K562 (cell line): ENCODE results near the gene NDUFS3. TPM values are rescaled to one million over a fixed set of nuclear protein-coding genes. Genes with fewer than 3 reads are reported as not detected.

Experiments
- CBFA2T3 ChIP-seq: fragments of 450-650 bp; IDR thresholded peaks from 2 replicates; pipeline ENCODE4 v1.6.1; 2017
- HDAC2 ChIP-seq: fragments of 450-650 bp; IDR thresholded peaks from 2 replicates; pipeline ENCODE4 v1.6.1; 2016; ENCODE audit warnings: mild to moderate bottlenecking
- MAZ ChIP-seq, 2 experiments: fragments of 450-650 bp in 1 of 2; sonication (generic) in 1 of 2; formaldehyde crosslinking; IDR thresholded peaks in 1 of 2; conservative IDR thresholded peaks in 1 of 2; 2 replicates each; pipeline versions ENCODE4 v1.4.0 to v1.5.0; 2020; ENCODE audit warnings: mild to moderate bottlenecking in 1 of 2, missing genetic modification reagents in 1 of 2
- MTF1 ChIP-seq: fragments of 250-450 bp; sonication (Bioruptor Pico); IDR thresholded peaks from 2 replicates; pipeline ENCODE4 v1.9.0; 2021; ENCODE audit warnings: moderate library complexity, mild to moderate bottlenecking, inconsistent platforms, borderline replicate concordance
- NCOR1 ChIP-seq: fragments of 450-650 bp; IDR thresholded peaks from 2 replicates; pipeline ENCODE4 v1.6.1; 2016; ENCODE audit warnings: mild to moderate bottlenecking, moderate library complexity
- NR2F6 ChIP-seq: fragments of 450-650 bp; formaldehyde crosslinking; IDR thresholded peaks from 2 replicates; pipeline ENCODE4 v1.4.0; 2020; ENCODE audit warnings: mild to moderate bottlenecking
- PHB2 ChIP-seq: fragments of 450-650 bp; IDR thresholded peaks from 2 replicates; pipeline ENCODE4 v1.6.1; 2017; ENCODE audit warnings: low read depth
- RCOR1 ChIP-seq, 2 experiments: IDR thresholded peaks; 2 replicates each; pipeline ENCODE4 v1.6.1; 2012; ENCODE audit warnings: low read depth in 2 of 2, low read length in 2 of 2, borderline replicate concordance in 1 of 2, improper control_type of control experiment in 1 of 2
- ZNF140 ChIP-seq: fragments of 250-450 bp; sonication (Bioruptor Pico); IDR thresholded peaks from 2 replicates; pipeline ENCODE4 v1.8.0; 2021; ENCODE audit warnings: moderate library complexity, mild to moderate bottlenecking, inconsistent platforms
- polyA plus RNA-seq, 8 experiments: library from polyadenylated mRNA; depleted of rRNA in 4 of 8; stranded (reverse) in 5 of 8; unstranded in 3 of 8; fragments of >200 nt; fragmentation: Nextera tagmentation in 2 of 8; fragmentation: Illumina TruSeq in 1 of 8; extraction: Ambion mirVana in 2 of 8; extraction: Trizol in 1 of 8; gene quantifications; 2 replicates each; pipeline versions ENCODE4 v1.2.1 to v1.2.3, GENCODE V29; 2011 to 2014; ENCODE audit warnings: inconsistent platforms in 1 of 8, missing spikeins in 1 of 8
- total RNA-seq, 7 experiments: library from RNA; depleted of rRNA in 6 of 7; stranded (reverse); fragments of >200 nt in 6 of 7; fragmentation: Illumina TruSeq in 2 of 7; extraction: Trizol in 2 of 7; gene quantifications; 2 replicates each; pipeline versions ENCODE4 v1.2.1 to v1.2.3, GENCODE V29; 2011 to 2021; ENCODE audit warnings: low replicate concordance in 1 of 7
- TF ChIP-seq, protein P1 (sequence below), 2 experiments: fragments of 450-650 bp; formaldehyde crosslinking in 1 of 2; IDR thresholded peaks; 2 replicates each; pipeline versions ENCODE4 v1.4.0 to v1.6.1; 2014 to 2020; ENCODE audit warnings: mild to moderate bottlenecking in 2 of 2, borderline replicate concordance in 1 of 2, low read depth in 1 of 2
- TF ChIP-seq, protein P2 (sequence below), 2 experiments: fragments of 450-650 bp in 1 of 2; sonication (generic) in 1 of 2; formaldehyde crosslinking in 1 of 2; IDR thresholded peaks; 2 replicates each; pipeline versions ENCODE4 v1.7.1 to v1.9.0; 2016 to 2022; ENCODE audit warnings: inconsistent platforms in 1 of 2, mild to moderate bottlenecking in 1 of 2, missing genetic modification reagents in 1 of 2

Gene NDUFS3
- total and polyA plus RNA-seq, 9 of the 15 experiments (the other 6 are each of a cell fraction or from before 2014, with no cell fraction given) = 38.7 to 341 (median 194) TPM

DNA sequence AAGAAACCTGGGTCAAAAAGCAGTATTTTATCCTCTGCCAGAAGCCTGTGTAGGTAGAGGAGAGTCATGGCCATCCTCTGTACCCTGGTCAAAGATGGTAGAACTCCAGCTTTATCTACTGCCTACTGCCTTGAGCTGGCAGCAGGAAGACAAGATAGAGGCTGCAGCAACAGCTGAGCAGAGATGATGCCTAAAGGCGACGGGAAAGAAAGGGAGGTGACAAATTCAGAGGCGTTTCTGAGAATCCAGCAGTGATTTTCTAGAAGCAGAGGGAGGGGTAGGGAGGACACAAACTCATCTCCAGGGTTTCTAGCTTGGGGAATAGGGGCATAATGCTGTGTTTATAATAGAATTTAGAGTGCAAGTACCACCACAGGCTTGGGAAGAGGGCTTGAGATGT, 30.8 kb downstream of the NDUFS3 start (continued):
- TF ChIP-seq, protein P1, sequence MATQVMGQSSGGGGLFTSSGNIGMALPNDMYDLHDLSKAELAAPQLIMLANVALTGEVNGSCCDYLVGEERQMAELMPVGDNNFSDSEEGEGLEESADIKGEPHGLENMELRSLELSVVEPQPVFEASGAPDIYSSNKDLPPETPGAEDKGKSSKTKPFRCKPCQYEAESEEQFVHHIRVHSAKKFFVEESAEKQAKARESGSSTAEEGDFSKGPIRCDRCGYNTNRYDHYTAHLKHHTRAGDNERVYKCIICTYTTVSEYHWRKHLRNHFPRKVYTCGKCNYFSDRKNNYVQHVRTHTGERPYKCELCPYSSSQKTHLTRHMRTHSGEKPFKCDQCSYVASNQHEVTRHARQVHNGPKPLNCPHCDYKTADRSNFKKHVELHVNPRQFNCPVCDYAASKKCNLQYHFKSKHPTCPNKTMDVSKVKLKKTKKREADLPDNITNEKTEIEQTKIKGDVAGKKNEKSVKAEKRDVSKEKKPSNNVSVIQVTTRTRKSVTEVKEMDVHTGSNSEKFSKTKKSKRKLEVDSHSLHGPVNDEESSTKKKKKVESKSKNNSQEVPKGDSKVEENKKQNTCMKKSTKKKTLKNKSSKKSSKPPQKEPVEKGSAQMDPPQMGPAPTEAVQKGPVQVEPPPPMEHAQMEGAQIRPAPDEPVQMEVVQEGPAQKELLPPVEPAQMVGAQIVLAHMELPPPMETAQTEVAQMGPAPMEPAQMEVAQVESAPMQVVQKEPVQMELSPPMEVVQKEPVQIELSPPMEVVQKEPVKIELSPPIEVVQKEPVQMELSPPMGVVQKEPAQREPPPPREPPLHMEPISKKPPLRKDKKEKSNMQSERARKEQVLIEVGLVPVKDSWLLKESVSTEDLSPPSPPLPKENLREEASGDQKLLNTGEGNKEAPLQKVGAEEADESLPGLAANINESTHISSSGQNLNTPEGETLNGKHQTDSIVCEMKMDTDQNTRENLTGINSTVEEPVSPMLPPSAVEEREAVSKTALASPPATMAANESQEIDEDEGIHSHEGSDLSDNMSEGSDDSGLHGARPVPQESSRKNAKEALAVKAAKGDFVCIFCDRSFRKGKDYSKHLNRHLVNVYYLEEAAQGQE (IDR thresholded peaks at IDR 0.05; ENCODE audit: borderline replicate concordance) = no peak
- TF ChIP-seq, protein P1 (CRISPR knock-in tag; IDR thresholded peaks at IDR 0.05; ENCODE audit: low read depth) = no peak
- TF ChIP-seq MAZ (CRISPR knock-in tag; conservative IDR thresholded peaks at IDR 0.05 in 1 of 2, IDR thresholded peaks at IDR 0.05 in 1 of 2) (peak in 1 of 2 experiments; percentile 59; a peak in 1 of 4 replicates), MTF1 (no peak), RCOR1 (IDR thresholded peaks at IDR 0.05; ENCODE audit: borderline replicate concordance in 1 of 2, low read depth in 2 of 2, low read length in 2 of 2) (peak; percentile 59 to 88; a peak in 2 of 4 replicates), HDAC2 (peak; percentile 69; the same call in 1 of the 2 replicates), CBFA2T3 (peak; percentile 87), NCOR1 (peak; percentile 68), ZNF140 (no peak), PHB2 (no peak), NR2F6 (CRISPR knock-in tag) (no peak)
- TF ChIP-seq, protein P2, sequence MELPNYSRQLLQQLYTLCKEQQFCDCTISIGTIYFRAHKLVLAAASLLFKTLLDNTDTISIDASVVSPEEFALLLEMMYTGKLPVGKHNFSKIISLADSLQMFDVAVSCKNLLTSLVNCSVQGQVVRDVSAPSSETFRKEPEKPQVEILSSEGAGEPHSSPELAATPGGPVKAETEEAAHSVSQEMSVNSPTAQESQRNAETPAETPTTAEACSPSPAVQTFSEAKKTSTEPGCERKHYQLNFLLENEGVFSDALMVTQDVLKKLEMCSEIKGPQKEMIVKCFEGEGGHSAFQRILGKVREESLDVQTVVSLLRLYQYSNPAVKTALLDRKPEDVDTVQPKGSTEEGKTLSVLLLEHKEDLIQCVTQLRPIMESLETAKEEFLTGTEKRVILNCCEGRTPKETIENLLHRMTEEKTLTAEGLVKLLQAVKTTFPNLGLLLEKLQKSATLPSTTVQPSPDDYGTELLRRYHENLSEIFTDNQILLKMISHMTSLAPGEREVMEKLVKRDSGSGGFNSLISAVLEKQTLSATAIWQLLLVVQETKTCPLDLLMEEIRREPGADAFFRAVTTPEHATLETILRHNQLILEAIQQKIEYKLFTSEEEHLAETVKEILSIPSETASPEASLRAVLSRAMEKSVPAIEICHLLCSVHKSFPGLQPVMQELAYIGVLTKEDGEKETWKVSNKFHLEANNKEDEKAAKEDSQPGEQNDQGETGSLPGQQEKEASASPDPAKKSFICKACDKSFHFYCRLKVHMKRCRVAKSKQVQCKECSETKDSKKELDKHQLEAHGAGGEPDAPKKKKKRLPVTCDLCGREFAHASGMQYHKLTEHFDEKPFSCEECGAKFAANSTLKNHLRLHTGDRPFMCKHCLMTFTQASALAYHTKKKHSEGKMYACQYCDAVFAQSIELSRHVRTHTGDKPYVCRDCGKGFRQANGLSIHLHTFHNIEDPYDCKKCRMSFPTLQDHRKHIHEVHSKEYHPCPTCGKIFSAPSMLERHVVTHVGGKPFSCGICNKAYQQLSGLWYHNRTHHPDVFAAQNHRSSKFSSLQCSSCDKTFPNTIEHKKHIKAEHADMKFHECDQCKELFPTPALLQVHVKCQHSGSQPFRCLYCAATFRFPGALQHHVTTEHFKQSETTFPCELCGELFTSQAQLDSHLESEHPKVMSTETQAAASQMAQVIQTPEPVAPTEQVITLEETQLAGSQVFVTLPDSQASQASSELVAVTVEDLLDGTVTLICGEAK (IDR thresholded peaks at IDR 0.05) = no peak
- TF ChIP-seq, protein P2 (CRISPR knock-in tag; IDR thresholded peaks at IDR 0.05) = no peak
